Thyroid gland (tissue), 4 donors: ENCODE results near the gene TAF13. TPM values are rescaled to one million over a fixed set of nuclear protein-coding genes. Genes with fewer than 3 reads are reported as not detected.

ENCODE experiments used
- DNase-seq, 2 donors: peaks; one replicate each; pipeline ENCODE4 v3.0.0-alpha.2; 2019
- H3K27ac ChIP-seq, 3 donors: fragments of 200-600 bp; sonication (generic); 1 replicate in 2 of 3; 2 replicates in 1 of 3; pipeline ENCODE4 v1.5.1; 2016 to 2019; ENCODE audit warnings: mild to moderate bottlenecking in 1 of 3, moderate library complexity in 1 of 3
- H3K27me3 ChIP-seq: fragments of 200-600 bp; sonication (generic); one replicate; pipeline ENCODE4 v1.5.1; 2019
- H3K36me3 ChIP-seq, 2 donors: fragments of 200-600 bp; sonication (generic); one replicate each; pipeline ENCODE4 v1.5.1; 2016 to 2019
- H3K4me1 ChIP-seq, 2 donors: fragments of 200-600 bp; sonication (generic); one replicate each; pipeline ENCODE4 v1.5.1; 2017 to 2019
- H3K4me3 ChIP-seq, 3 donors: fragments of 200-600 bp; sonication (generic); replicated peaks in 1 of 3; 1 replicate in 2 of 3; 2 replicates in 1 of 3; pipeline ENCODE4 v1.5.1; 2016; ENCODE audit warnings: mild to moderate bottlenecking in 1 of 3
- H3K9me3 ChIP-seq: fragments of 200-600 bp; sonication (generic); one replicate; pipeline ENCODE4 v1.5.1; 2017
- CTCF ChIP-seq, 6 experiments: fragments of 200-600 bp in 3 of 6; fragments of 450-650 bp in 3 of 6; sonication (generic) in 3 of 6; IDR thresholded peaks; one replicate each; pipeline ENCODE4 v1.5.1; 2016 to 2019; ENCODE audit warnings: antibody characterized with exemption in 6 of 6, mild to moderate bottlenecking in 2 of 6, inconsistent platforms in 1 of 6, moderate library complexity in 1 of 6
- POLR2A ChIP-seq, 2 donors: fragments of 450-650 bp; IDR thresholded peaks; one replicate each; pipeline ENCODE4 v1.6.1; 2017; ENCODE audit warnings: antibody characterized with exemption in 2 of 2, mild to moderate bottlenecking in 2 of 2, moderate library complexity in 1 of 2
- WGBS, 2 donors: methylation state at CpG; one replicate each; pipeline ENCODE4 v1.1.5; 2017; 5-methylcytosine and 5-hydroxymethylcytosine counted together
- intact Hi-C: fragments of 100-400 bp; cut with DNase I; formaldehyde crosslinking; loops from one replicate; pipeline ENCODE4 v1.15.1; 2023
- total RNA-seq, 4 donors: library from RNA; depleted of rRNA; stranded (reverse); fragments of >200 nt; gene quantifications; one replicate each; pipeline ENCODE4 v1.2.3, GENCODE V29; 2016

Gene TAF13
- total RNA-seq, 4 donors from 2014 or later: 25.6 to 47.1 (median 43.9) TPM

- TF ChIP-seq CTCF (IDR thresholded peaks at IDR 0.05) (no peak), POLR2A (IDR thresholded peaks at IDR 0.05) (no peak)
- H3K27me3 ChIP-seq: no peaks in the 10 kb centered on the region
- peaks cover 13 to 21% of the 10 kb centered on the region in 2 donors for H3K36me3 ChIP-seq
- intact Hi-C loops: no loop called here
- 87 to 93% methylated on average over 7 of the region's 7 CpGs for WGBS, 2 donors
- no peak overlapping the region for H3K27ac ChIP-seq
- H3K4me1 ChIP-seq: peaks cover 31 to 33% of the 10 kb centered on the region in 2 donors
- H3K9me3 ChIP-seq: no peaks in the 10 kb centered on the region
- H3K4me3 ChIP-seq: no peak overlapping the region
- DNase-seq: no peak
Observed at GRCh38 chr1:109094377-109094803, 18.6 kb upstream of the TAF13 start.

GRCh38 chr1:109091839-109092193 lies 16.0 kb upstream of the TAF13 start:
- no peak for DNase-seq
- Histone ChIP-seq H3K27ac (peak overlapping the region; percentile 91 to 97 (median 94)), H3K27me3 (no peaks in the 10 kb centered on the region), H3K9me3 (no peaks in the 10 kb centered on the region), H3K4me1 (peaks cover 30 to 34% of the 10 kb centered on the region in 2 donors), H3K4me3 (peak overlapping the region in 2 of 3 donors; percentile 58 to 59), H3K36me3 (peaks cover 13 to 21% of the 10 kb centered on the region in 2 donors)
- no peak for TF ChIP-seq CTCF (IDR thresholded peaks at IDR 0.05)
- TF ChIP-seq POLR2A (IDR thresholded peaks at IDR 0.05): no peak
- intact Hi-C loops: no loop called here
- WGBS, 2 donors: 19 to 21% methylated on average over 1 of the region's 1 CpG

- intact Hi-C loops: no loop called here
- WGBS, 2 donors: 4% methylated on average over 13 of the region's 13 CpGs
- TF ChIP-seq POLR2A (IDR thresholded peaks at IDR 0.05) (no peak), CTCF (IDR thresholded peaks at IDR 0.05) (no peak)
- H3K9me3 ChIP-seq: no peaks in the 10 kb centered on the region
- peak; percentile 32 to 33 for DNase-seq
- H3K36me3 ChIP-seq: peaks cover 13 to 21% of the 10 kb centered on the region in 2 donors
- H3K4me3 ChIP-seq: peak overlapping the region in 2 of 3 donors; percentile 58 to 59
- peaks cover 27 to 30% of the 10 kb centered on the region in 2 donors for H3K4me1 ChIP-seq
- H3K27ac ChIP-seq: peak overlapping the region; percentile 91 to 97 (median 94)
- no peaks in the 10 kb centered on the region for H3K27me3 ChIP-seq
Observed at GRCh38 chr1:109091078-109091838, 15.5 kb upstream of the TAF13 start.

- H3K4me1 ChIP-seq: peaks cover 19 to 23% of the 10 kb centered on the region in 2 donors
- intact Hi-C loops: no loop called here
- 5 to 13% methylated on average over 27 to 57 of the region's 67 CpGs for WGBS, 2 donors
Observed at GRCh38 chr1:109090196-109091077, 14.6 kb upstream of the TAF13 start, which contains the start of gene TMEM167B. TMEM167B (plus strand) TSS chr1:109090764; CDS start chr1:109090873, 109 bp downstream.

More at GRCh38 chr1:109090196-109091077, 14.6 kb upstream of the TAF13 start, which contains the start of gene TMEM167B:
- Histone ChIP-seq H3K9me3 (no peaks in the 10 kb centered on the region), H3K36me3 (peaks cover 13 to 21% of the 10 kb centered on the region in 2 donors), H3K27me3 (no peaks in the 10 kb centered on the region), H3K4me3 (peak within 1 kb of the TSS in 2 of 3 donors; percentile 58 to 59), H3K27ac (peak within 1 kb of the TSS; percentile 91 to 97 (median 94))
- TF ChIP-seq CTCF (IDR thresholded peaks at IDR 0.05) (peak in 1 of 6 experiments; percentile 32), POLR2A (IDR thresholded peaks at IDR 0.05) (peak; percentile 72 to 74)
- DNase-seq: peak; percentile 90 to 92
